WTC11 (cell line): ENCODE measurements around the gene TMEM18. TPM values are rescaled to one million over a fixed set of nuclear protein-coding genes. Genes with fewer than 3 reads are reported as not detected.
"Not testable (repeated sequence)": the region's sequence is repeated elsewhere in the genome, so short reads cannot be mapped to it uniquely, and the experiment has no call there.

Source experiments
- ATAC-seq: fragments of 200-7000 bp; cut with Tn5 transposase; 2 replicates; pipeline ENCODE4 v1.10.0; 2021; ENCODE audit warnings: mild to moderate bottlenecking, moderate library complexity
- CTCF ChIA-PET: fragments of 300-600 bp; sonication (Branson Sonifier 250); formaldehyde crosslinking; loops from one replicate; lab custom pipeline; 2021; ENCODE audit warnings: antibody characterized with exemption; lab: Charles Lee
- POLR2A ChIA-PET: fragments of 350-600 bp; sonication (Branson Sonifier 250); formaldehyde crosslinking; loops from one replicate; lab custom pipeline; 2021; ENCODE audit warnings: antibody characterized with exemption; lab: Charles Lee
- DNase-seq: peaks from one replicate; pipeline ENCODE4 v3.0.0; 2021; ENCODE audit warnings: low spot score
- H3K27ac Mint-ChIP-seq: 2 replicates; pipeline ENCODE4 v1.8.0; 2021; ENCODE audit warnings: mixed read lengths
- H3K27me3 Mint-ChIP-seq: 2 replicates; pipeline ENCODE4 v1.8.0; 2021; ENCODE audit warnings: low read depth, mild to moderate bottlenecking, moderate library complexity, mixed read lengths
- H3K36me3 Mint-ChIP-seq: 2 replicates; pipeline ENCODE4 v1.8.0; 2021; ENCODE audit warnings: mixed read lengths
- H3K4me1 Mint-ChIP-seq: 2 replicates; pipeline ENCODE4 v1.8.0; 2022; ENCODE audit warnings: mixed read lengths
- H3K4me3 Mint-ChIP-seq: 2 replicates; pipeline ENCODE4 v1.8.0; 2021; ENCODE audit warnings: mild to moderate bottlenecking, moderate library complexity, mixed read lengths
- H3K9me3 Mint-ChIP-seq: 2 replicates; pipeline ENCODE4 v1.8.0; 2021; ENCODE audit warnings: mixed read lengths
- CREM ChIP-seq: sonication (generic); formaldehyde crosslinking; IDR thresholded peaks from 2 replicates; pipeline ENCODE4 v1.8.1; 2022; ENCODE audit warnings: mild to moderate bottlenecking, missing genetic modification reagents, moderate library complexity
- IRF2 ChIP-seq: sonication (generic); formaldehyde crosslinking; IDR thresholded peaks from 2 replicates; pipeline ENCODE4 v1.8.0; 2022; ENCODE audit warnings: low read depth, missing genetic modification reagents, borderline replicate concordance
- MXD4 ChIP-seq: fragments of 250-450 bp; sonication (Bioruptor Pico); IDR thresholded peaks from 2 replicates; pipeline ENCODE4 v1.8.0; 2021; ENCODE audit warnings: mild to moderate bottlenecking, moderate library complexity, borderline replicate concordance
- NFATC4 ChIP-seq: fragments of 250-450 bp; sonication (Bioruptor Pico); IDR thresholded peaks from 2 replicates; pipeline ENCODE4 v1.9.0; 2021; ENCODE audit warnings: mild to moderate bottlenecking
- RORB ChIP-seq: fragments of 250-450 bp; sonication (Bioruptor Pico); IDR thresholded peaks from 2 replicates; pipeline ENCODE4 v1.9.0; 2021; ENCODE audit warnings: mild to moderate bottlenecking
- SMAD3 ChIP-seq: sonication (generic); formaldehyde crosslinking; IDR thresholded peaks from 2 replicates; pipeline ENCODE4 v1.8.0; 2022; ENCODE audit warnings: missing genetic modification reagents, mild to moderate bottlenecking, borderline replicate concordance
- SP1 ChIP-seq: sonication (generic); formaldehyde crosslinking; conservative IDR thresholded peaks from 2 replicates; pipeline ENCODE4 v1.8.1; 2022; ENCODE audit warnings: missing genetic modification reagents
- ZBTB21 ChIP-seq: sonication (generic); formaldehyde crosslinking; IDR thresholded peaks from 2 replicates; pipeline ENCODE4 v1.8.1; 2023; ENCODE audit warnings: mild to moderate bottlenecking, missing genetic modification reagents, borderline replicate concordance
- ZNF121 ChIP-seq: sonication (generic); formaldehyde crosslinking; IDR thresholded peaks from 2 replicates; pipeline ENCODE4 v1.8.0; 2023; ENCODE audit warnings: missing genetic modification reagents
- ZNF671 ChIP-seq: fragments of 250-450 bp; sonication (Bioruptor Pico); IDR thresholded peaks from 2 replicates; pipeline ENCODE4 v1.8.0; 2021; ENCODE audit warnings: mild to moderate bottlenecking
- total RNA-seq: library from RNA; stranded (reverse); gene quantifications from 3 replicates; pipeline ENCODE4 v1.2.3, GENCODE V29; 2021
- TF ChIP-seq, protein P1 (sequence below): sonication (generic); formaldehyde crosslinking; IDR thresholded peaks from 2 replicates; pipeline ENCODE4 v1.8.1; 2023; ENCODE audit warnings: mild to moderate bottlenecking, missing genetic modification reagents, borderline replicate concordance
- TF ChIP-seq, protein P2 (sequence below): sonication (generic); formaldehyde crosslinking; IDR thresholded peaks from 2 replicates; pipeline ENCODE4 v1.8.1; 2023; ENCODE audit warnings: mild to moderate bottlenecking, missing genetic modification reagents
- TF ChIP-seq, protein P3 (sequence below): fragments of 250-450 bp; sonication (Bioruptor Pico); IDR thresholded peaks from 2 replicates; pipeline ENCODE4 v1.8.0; 2021; ENCODE audit warnings: mild to moderate bottlenecking
- TF ChIP-seq, protein P4 (sequence below): sonication (generic); formaldehyde crosslinking; IDR thresholded peaks from 2 replicates; pipeline ENCODE4 v1.8.1; 2022; ENCODE audit warnings: mild to moderate bottlenecking, missing genetic modification reagents, moderate library complexity, borderline replicate concordance

Gene TMEM18
- total RNA-seq, 1 experiment from 2014 or later: 24.0 TPM

DNA sequence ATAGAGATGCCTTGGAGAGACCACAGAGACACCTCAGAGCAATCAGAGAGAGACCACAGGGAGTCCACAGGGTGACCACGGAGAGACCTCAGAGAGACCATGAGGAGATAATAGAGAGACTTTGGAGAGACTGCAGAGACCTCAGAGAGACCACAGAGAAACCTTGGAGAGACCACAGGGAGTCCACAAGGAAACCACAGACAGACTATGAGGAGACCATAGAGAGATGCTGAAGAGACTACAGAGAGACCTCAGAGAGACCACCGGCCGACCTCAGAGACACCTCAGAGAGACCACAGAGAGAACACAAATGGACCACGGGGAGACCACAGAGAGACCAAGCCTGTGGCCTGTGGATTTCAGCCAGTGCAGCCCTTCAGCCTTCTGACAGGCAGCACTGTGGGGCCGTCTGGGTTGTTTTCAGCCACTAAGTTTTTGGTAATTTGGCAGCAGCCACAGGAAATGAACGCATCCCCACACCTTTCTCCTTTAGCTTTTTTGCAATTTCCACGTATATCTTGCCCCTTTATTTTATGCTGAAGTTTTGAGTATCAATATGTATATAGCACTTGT lies 11.4 kb upstream of the TMEM18 start (continued):
- TF ChIP-seq, protein P1, sequence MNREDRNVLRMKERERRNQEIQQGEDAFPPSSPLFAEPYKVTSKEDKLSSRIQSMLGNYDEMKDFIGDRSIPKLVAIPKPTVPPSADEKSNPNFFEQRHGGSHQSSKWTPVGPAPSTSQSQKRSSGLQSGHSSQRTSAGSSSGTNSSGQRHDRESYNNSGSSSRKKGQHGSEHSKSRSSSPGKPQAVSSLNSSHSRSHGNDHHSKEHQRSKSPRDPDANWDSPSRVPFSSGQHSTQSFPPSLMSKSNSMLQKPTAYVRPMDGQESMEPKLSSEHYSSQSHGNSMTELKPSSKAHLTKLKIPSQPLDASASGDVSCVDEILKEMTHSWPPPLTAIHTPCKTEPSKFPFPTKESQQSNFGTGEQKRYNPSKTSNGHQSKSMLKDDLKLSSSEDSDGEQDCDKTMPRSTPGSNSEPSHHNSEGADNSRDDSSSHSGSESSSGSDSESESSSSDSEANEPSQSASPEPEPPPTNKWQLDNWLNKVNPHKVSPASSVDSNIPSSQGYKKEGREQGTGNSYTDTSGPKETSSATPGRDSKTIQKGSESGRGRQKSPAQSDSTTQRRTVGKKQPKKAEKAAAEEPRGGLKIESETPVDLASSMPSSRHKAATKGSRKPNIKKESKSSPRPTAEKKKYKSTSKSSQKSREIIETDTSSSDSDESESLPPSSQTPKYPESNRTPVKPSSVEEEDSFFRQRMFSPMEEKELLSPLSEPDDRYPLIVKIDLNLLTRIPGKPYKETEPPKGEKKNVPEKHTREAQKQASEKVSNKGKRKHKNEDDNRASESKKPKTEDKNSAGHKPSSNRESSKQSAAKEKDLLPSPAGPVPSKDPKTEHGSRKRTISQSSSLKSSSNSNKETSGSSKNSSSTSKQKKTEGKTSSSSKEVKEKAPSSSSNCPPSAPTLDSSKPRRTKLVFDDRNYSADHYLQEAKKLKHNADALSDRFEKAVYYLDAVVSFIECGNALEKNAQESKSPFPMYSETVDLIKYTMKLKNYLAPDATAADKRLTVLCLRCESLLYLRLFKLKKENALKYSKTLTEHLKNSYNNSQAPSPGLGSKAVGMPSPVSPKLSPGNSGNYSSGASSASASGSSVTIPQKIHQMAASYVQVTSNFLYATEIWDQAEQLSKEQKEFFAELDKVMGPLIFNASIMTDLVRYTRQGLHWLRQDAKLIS (CRISPR knock-in tag): no peak
- TF ChIP-seq ZNF121 (CRISPR knock-in tag) (no peak), MXD4 (CRISPR knock-in tag) (no peak)

DNA sequence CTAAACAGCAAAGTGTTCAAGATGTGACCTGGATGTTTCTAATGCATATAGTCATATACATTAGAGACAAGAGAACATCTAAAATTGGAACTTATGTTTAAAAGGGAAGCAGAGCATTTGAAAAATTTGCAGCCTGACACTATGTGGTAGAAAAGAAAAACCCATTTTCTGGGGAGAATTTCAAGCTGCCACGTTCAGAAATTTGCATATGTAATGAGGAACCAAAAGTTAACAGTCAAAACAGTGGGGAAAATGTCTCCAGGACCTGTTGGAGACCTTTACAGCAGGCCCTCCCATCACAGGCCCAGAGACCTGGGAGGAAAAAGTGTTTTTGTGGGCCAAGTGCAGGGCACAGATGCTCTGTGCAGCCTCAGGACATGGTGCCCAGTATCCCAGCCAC lies 8.2 kb upstream of the TMEM18 start:
- DNase-seq (no peak), ATAC-seq (no peak)
- H3K27ac Mint-ChIP-seq: no peak overlapping the region
- H3K27me3 Mint-ChIP-seq: peaks cover 20% of the 10 kb centered on the region
- ChIA-PET CTCF (no interaction called here), POLR2A (no interaction called here)
- no peak overlapping the region for H3K4me3 Mint-ChIP-seq
- TF ChIP-seq, protein P2, sequence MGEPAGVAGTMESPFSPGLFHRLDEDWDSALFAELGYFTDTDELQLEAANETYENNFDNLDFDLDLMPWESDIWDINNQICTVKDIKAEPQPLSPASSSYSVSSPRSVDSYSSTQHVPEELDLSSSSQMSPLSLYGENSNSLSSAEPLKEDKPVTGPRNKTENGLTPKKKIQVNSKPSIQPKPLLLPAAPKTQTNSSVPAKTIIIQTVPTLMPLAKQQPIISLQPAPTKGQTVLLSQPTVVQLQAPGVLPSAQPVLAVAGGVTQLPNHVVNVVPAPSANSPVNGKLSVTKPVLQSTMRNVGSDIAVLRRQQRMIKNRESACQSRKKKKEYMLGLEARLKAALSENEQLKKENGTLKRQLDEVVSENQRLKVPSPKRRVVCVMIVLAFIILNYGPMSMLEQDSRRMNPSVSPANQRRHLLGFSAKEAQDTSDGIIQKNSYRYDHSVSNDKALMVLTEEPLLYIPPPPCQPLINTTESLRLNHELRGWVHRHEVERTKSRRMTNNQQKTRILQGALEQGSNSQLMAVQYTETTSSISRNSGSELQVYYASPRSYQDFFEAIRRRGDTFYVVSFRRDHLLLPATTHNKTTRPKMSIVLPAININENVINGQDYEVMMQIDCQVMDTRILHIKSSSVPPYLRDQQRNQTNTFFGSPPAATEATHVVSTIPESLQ (CRISPR knock-in tag): no peak
- TF ChIP-seq IRF2: no peak
- TF ChIP-seq ZNF671: no peak
- TF ChIP-seq, protein P3, sequence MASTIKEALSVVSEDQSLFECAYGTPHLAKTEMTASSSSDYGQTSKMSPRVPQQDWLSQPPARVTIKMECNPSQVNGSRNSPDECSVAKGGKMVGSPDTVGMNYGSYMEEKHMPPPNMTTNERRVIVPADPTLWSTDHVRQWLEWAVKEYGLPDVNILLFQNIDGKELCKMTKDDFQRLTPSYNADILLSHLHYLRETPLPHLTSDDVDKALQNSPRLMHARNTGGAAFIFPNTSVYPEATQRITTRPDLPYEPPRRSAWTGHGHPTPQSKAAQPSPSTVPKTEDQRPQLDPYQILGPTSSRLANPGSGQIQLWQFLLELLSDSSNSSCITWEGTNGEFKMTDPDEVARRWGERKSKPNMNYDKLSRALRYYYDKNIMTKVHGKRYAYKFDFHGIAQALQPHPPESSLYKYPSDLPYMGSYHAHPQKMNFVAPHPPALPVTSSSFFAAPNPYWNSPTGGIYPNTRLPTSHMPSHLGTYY (CRISPR knock-in tag): no peak
- no peak for TF ChIP-seq RORB (CRISPR knock-in tag)
- TF ChIP-seq SP1 (CRISPR knock-in tag): no peak
- TF ChIP-seq ZBTB21 (CRISPR knock-in tag): no peak
- TF ChIP-seq NFATC4 (CRISPR knock-in tag): no peak
- TF ChIP-seq, protein P4, sequence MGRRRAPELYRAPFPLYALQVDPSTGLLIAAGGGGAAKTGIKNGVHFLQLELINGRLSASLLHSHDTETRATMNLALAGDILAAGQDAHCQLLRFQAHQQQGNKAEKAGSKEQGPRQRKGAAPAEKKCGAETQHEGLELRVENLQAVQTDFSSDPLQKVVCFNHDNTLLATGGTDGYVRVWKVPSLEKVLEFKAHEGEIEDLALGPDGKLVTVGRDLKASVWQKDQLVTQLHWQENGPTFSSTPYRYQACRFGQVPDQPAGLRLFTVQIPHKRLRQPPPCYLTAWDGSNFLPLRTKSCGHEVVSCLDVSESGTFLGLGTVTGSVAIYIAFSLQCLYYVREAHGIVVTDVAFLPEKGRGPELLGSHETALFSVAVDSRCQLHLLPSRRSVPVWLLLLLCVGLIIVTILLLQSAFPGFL: no peak
- no peak for TF ChIP-seq SMAD3
- no peak for TF ChIP-seq CREM (CRISPR knock-in tag)
- peaks cover 45% of the 10 kb centered on the region for H3K9me3 Mint-ChIP-seq
- peaks cover 27% of the 10 kb centered on the region for H3K36me3 Mint-ChIP-seq
- H3K4me1 Mint-ChIP-seq: peaks cover 10% of the 10 kb centered on the region

DNA sequence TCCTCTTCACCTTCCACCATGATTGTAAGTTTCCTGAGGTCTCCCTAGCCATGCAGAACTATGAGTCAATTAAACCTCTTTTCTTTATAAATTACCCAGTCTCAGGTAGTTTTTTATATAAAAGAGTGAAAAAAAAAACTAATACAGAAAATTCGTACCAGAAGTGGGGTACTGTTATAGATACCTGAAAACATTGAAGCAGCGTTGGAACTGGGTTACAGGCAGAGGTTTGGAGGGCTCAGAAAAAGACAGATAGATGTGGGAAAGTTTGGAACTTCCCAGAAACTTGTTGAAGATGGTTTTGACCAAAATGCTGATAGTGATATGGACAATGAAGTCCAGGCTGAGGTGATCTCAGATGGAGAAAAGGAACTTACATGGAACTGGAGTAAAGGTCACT lies 7.7 kb upstream of the TMEM18 start:
- peaks cover 45% of the 10 kb centered on the region for H3K9me3 Mint-ChIP-seq
- H3K4me3 Mint-ChIP-seq, POLR2A ChIA-PET, H3K27ac Mint-ChIP-seq, ATAC-seq, DNase-seq, CTCF ChIA-PET: not testable (repeated sequence)
- peaks cover 12% of the 10 kb centered on the region for H3K4me1 Mint-ChIP-seq
- H3K27me3 Mint-ChIP-seq: peaks cover 20% of the 10 kb centered on the region
- peaks cover 27% of the 10 kb centered on the region for H3K36me3 Mint-ChIP-seq
